Fibroblast of the aortic adventitia (primary cell): ENCODE results near the gene ADH5. TPM values are rescaled to one million over a fixed set of nuclear protein-coding genes. Genes with fewer than 3 reads are reported as not detected.

Experiments used
- DNase-seq: peaks from one replicate; pipeline ENCODE4 v3.0.0-alpha.2; 2010; ENCODE audit warnings: low read depth
- H3K4me3 ChIP-seq: 2 replicates; pipeline ENCODE4 v1.5.1; 2011; ENCODE audit warnings: low read depth, mild to moderate bottlenecking, control low read depth, low read length, moderate library complexity
- CTCF ChIP-seq: IDR thresholded peaks from 2 replicates; pipeline ENCODE4 v1.5.1; 2011; ENCODE audit warnings: mild to moderate bottlenecking, low read length, control low read depth, inconsistent platforms; ENCODE audit not compliant: insufficient read depth
- total RNA-seq: library from RNA; depleted of rRNA; stranded (reverse); fragments of >200 nt; gene quantifications from 2 replicates; pipeline ENCODE4 v1.2.3, GENCODE V29; 2012; ENCODE audit warnings: low replicate concordance

Gene ADH5
- total RNA-seq, 1 donor = 294 TPM

DNA sequence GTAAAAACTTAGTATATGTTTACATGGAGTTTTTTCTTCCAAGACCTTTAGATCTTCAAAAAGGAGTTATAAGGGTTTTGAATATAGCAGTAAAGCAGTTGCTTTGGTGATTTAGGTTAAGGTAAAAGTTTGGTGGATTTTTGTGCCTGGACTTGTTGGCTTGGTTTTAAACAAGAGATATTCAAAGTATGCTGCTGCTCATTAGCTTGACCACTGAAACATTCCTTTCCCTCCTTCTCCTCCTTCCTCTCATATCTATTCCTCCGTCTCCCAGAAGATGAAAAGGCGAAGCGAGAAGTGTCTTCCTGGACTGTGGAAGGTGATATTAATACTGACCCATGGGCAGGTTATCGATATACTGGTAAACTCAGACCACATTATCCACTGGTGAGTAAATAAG is 54.6 kb downstream of the ADH5 start:
- no peak overlapping the region for H3K4me3 ChIP-seq
- DNase-seq = no peak
- no peak for TF ChIP-seq CTCF

- TF ChIP-seq CTCF = no peak
- no peak for DNase-seq
- no peak overlapping the region for H3K4me3 ChIP-seq
Measured at GRCh38 chr4:99029852-99030251, 58.7 kb downstream of the ADH5 start.

GRCh38 chr4:99029018-99029735 is 59.4 kb downstream of the ADH5 start:
- DNase-seq = no peak
- no peak for TF ChIP-seq CTCF

GRCh38 chr4:99028187-99028586 is 60.4 kb downstream of the ADH5 start:
- no peak for TF ChIP-seq CTCF
- DNase-seq = no peak
- no peak overlapping the region for H3K4me3 ChIP-seq

More at GRCh38 chr4:99029018-99029735, 59.4 kb downstream of the ADH5 start:
- no peak overlapping the region for H3K4me3 ChIP-seq

GRCh38 chr4:99027304-99027703 is 61.3 kb downstream of the ADH5 start:
- no peak overlapping the region for H3K4me3 ChIP-seq
- no peak for TF ChIP-seq CTCF
- DNase-seq = no peak

DNA sequence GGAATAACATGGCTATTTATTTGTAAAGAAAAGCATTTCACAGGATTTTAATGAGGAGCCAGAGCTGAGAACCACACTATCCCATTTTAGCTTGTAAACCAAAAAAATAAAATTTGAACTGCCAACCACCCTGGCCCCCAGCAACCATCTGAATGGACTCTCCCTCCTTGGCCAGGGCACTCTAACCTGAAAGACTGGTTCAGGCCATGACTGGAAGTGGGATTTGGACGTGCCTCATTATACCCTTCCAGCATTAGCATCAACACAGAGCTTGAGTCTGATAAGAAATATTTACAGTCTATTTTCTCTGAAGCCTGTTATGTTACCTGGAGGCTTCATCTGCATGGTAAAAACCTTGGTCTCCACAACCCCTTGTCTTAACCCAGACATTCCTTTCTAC is 63.1 kb downstream of the ADH5 start:
- DNase-seq = no peak
- TF ChIP-seq CTCF = no peak
- no peak overlapping the region for H3K4me3 ChIP-seq
